ENCODE results near the gene PRRT2. TPM values are rescaled to one million over a fixed set of nuclear protein-coding genes. Genes with fewer than 3 reads are reported as not detected.

PRRT2 gene
- total RNA-seq, 6 experiments from 2014 or later: 0.15 to 0.98 (median 0.51) TPM; not detected in 2

DNA sequence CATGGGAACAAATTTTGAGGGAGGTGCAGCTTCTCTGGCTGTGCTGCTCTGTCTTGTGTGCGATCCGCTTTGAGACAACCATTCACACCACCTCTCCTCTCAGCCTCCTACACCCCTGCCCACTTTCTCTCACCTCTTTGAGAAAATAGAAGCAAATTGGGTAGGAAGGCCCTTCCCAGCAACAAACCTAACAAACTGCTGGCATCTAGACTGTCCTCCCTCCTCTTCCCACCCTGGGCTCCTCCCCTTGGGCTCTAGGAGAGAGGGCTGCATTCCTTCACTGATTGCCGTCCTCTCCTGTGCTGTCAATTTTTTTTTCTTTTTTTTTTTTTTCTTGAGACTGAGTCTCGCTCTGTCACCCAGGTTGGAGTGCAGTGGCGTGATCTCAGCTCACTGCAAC lies 37.5 kb downstream of the PRRT2 start:
- no peak for TF ChIP-seq POLR2A (IDR thresholded peaks at IDR 0.05)
- TF ChIP-seq, protein P1, sequence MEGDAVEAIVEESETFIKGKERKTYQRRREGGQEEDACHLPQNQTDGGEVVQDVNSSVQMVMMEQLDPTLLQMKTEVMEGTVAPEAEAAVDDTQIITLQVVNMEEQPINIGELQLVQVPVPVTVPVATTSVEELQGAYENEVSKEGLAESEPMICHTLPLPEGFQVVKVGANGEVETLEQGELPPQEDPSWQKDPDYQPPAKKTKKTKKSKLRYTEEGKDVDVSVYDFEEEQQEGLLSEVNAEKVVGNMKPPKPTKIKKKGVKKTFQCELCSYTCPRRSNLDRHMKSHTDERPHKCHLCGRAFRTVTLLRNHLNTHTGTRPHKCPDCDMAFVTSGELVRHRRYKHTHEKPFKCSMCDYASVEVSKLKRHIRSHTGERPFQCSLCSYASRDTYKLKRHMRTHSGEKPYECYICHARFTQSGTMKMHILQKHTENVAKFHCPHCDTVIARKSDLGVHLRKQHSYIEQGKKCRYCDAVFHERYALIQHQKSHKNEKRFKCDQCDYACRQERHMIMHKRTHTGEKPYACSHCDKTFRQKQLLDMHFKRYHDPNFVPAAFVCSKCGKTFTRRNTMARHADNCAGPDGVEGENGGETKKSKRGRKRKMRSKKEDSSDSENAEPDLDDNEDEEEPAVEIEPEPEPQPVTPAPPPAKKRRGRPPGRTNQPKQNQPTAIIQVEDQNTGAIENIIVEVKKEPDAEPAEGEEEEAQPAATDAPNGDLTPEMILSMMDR (IDR thresholded peaks at IDR 0.05): no peak
- no peak overlapping the region for H3K27ac ChIP-seq
- no peak for ATAC-seq
- no peaks in the 10 kb centered on the region for H3K4me1 ChIP-seq
- no peak overlapping the region for H3K4me3 ChIP-seq
- intact Hi-C loops (cut with DNase I): loop anchor here in 1 of 2 donors (5.0 kb wide), 1 partner anchor 37 kb away; the partner anchor contains the start of gene PRRT2
- H3K27me3 ChIP-seq: no peaks in the 10 kb centered on the region
- peaks cover 0 to 22% (median 7%) of the 10 kb centered on the region in 4 donors for H3K36me3 ChIP-seq
- H3K9me3 ChIP-seq: no peaks in the 10 kb centered on the region
- 88% methylated on average over 5 of the region's 5 CpGs for WGBS (ENCODE audit: insufficient coverage, low coverage, low lambda C conversion rate, missing lambda C conversion rate)
- DNase-seq: no peak

DNA sequence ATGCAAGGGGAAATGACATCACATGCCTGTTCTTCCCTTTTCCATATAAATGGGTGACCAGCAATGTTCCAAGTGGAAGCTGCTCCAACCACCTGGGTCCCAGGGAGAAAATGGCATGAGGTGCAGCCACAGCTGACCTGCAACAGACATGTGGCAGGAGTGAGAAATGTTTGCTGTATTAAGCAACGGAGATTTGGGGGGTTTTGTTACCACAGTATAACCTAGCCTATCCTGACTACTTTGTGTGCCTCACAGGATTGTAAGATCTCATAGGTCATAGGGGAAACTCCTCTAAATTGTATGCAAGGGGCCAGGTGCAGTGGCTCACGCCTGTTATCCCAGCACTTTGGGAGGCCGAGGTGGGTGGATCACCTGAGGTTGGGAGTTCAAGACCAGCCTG lies 39.0 kb downstream of the PRRT2 start:
- H3K27me3 ChIP-seq: no peaks in the 10 kb centered on the region
- no peak overlapping the region for H3K27ac ChIP-seq
- TF ChIP-seq, protein P1 (IDR thresholded peaks at IDR 0.05): no peak
- H3K4me1 ChIP-seq: no peaks in the 10 kb centered on the region
- 86% methylated on average over 1 of the region's 3 CpGs for WGBS (ENCODE audit: insufficient coverage, low coverage, low lambda C conversion rate, missing lambda C conversion rate)
- DNase-seq: no peak
- ATAC-seq: no peak
- no peaks in the 10 kb centered on the region for H3K9me3 ChIP-seq
- no peak overlapping the region for H3K4me3 ChIP-seq
- peaks cover 0 to 18% (median under 1%) of the 10 kb centered on the region in 4 donors for H3K36me3 ChIP-seq
- intact Hi-C loops (cut with DNase I): no loop called here

DNA sequence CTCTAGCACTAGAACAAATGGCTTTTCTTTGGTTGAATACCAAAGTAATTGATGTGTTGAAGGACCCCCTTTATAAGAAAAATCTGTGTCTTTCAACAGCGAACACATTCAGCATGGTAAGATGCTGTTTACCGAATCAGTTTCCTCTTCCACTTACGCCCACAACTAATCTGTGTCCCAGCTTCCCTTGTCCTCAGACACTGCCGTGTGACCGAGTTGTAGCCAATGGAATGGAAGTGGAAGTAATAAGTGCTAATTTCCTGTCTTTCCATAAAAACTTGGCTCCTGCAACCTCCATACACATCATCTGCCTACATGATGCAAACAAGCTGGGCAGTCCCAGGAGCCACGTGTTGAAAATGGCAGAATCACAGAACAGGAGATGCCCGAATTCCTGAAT lies 40.7 kb downstream of the PRRT2 start:
- 59% methylated on average over 7 of the region's 7 CpGs for WGBS (ENCODE audit: insufficient coverage, low coverage, low lambda C conversion rate, missing lambda C conversion rate)
- Histone ChIP-seq H3K4me3 (no peak overlapping the region), H3K27ac (no peak overlapping the region), H3K9me3 (no peaks in the 10 kb centered on the region), H3K4me1 (no peaks in the 10 kb centered on the region), H3K27me3 (no peaks in the 10 kb centered on the region), H3K36me3 (peaks cover 0 to 2% (median 0%) of the 10 kb centered on the region in 4 donors)
- DNase-seq: no peak
- intact Hi-C loops (cut with DNase I): no loop called here
- ATAC-seq: peak; percentile 31 to 66 (median 63)
- TF ChIP-seq POLR2A (IDR thresholded peaks at IDR 0.05): no peak
- TF ChIP-seq, protein P1 (IDR thresholded peaks at IDR 0.05): no peak

DNA sequence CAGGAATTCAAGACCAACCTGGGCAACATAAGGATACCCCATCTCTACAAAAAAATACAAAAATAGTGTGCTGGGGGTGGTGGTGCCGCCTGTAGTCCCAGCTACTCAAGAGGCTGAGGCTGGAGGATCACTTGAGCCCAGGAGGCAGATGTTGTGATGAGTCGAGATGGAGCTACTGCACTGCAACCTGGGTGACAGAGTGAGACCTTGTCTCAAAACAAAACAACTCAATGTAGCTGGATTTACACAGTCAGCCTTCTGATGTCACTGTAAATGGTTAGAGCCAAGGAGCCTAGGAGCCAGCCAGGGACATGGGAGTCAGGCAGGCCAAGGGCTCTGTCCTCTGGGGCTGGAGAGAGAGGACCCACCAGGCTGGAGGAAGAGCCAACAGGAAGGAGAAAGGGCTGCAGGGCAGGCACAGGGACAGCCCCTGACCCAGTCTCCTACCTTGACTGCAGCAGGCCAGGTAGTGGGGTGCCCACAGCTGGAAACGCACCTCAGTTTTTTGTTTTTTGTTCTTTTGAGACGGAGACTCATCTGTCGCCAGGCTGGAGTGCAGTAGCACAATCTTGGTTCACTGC lies 42.6 kb downstream of the PRRT2 start:
- intact Hi-C loops (cut with DNase I): no loop called here
- Histone ChIP-seq H3K36me3 (peaks cover 0 to 8% (median under 1%) of the 10 kb centered on the region in 4 donors), H3K9me3 (no peaks in the 10 kb centered on the region), H3K4me3 (no peak overlapping the region), H3K27ac (no peak overlapping the region), H3K4me1 (peaks cover 0 to 13% (median 2%) of the 10 kb centered on the region in 4 donors), H3K27me3 (no peaks in the 10 kb centered on the region)
- no peak for DNase-seq
- TF ChIP-seq POLR2A (IDR thresholded peaks at IDR 0.05): no peak
- TF ChIP-seq, protein P1 (IDR thresholded peaks at IDR 0.05): no peak
- 90% methylated on average over 2 of the region's 5 CpGs for WGBS (ENCODE audit: insufficient coverage, low coverage, low lambda C conversion rate, missing lambda C conversion rate)
- no peak for ATAC-seq

Data from right lobe of liver (tissue), 6 donors.